GM21576 (cell line): ENCODE measurements around the gene PROC.

ENCODE experiments used
- ATAC-seq: cut with Tn5 transposase; IDR thresholded peaks from one replicate; pipeline ENCODE4 v1.9.1; 2021; ENCODE audit warnings: mild to moderate bottlenecking, moderate library complexity; ENCODE audit not compliant: unreplicated experiment

Gene PROC

GRCh38 chr2:127453392-127454171, 35.4 kb downstream of the PROC start:
- no peak for ATAC-seq

GRCh38 chr2:127454595-127455565, 36.7 kb downstream of the PROC start:
- ATAC-seq: no peak

DNA sequence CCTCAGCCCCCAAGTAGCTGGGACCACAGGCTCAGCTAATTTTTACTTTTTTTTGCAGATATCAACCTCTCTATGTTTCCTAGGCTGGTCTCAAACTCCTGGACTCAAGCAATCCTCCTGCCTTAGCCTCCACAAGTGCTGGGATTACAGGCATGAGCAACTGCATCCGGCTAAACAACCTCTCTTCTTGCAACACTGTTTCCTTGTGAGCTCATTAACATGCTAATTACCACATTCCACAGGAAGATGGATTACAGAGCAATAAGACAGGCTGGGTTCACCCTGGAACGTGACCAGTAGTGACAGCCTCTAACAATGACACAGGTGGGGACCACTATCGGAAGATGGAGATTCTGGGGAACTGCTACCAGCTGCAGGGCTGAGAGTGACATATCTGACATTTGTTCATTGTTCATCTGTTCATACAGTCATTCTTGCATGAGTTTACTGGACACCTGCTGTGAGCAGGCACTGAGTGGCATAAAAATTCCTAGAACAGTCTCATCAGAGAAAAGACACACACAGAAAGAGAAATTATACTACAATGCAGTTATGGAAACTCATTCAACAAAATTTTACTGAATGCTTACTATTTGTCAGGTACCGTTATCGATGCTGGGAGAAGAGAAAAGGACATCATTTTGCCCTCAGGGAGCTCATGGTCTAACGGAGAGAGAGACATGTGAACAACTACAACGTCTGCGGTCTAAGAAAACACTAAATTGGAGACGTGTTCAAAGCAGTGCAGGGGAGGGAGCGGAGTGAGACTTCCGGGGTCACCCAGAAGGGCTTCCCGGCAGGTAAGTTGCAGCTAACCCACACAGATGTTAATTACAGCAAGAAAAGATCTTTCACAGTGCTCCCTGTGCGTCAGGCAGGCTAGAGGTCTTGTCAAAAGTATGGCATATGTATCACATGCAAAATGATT, 37.6 kb downstream of the PROC start:
- no peak for ATAC-seq

DNA sequence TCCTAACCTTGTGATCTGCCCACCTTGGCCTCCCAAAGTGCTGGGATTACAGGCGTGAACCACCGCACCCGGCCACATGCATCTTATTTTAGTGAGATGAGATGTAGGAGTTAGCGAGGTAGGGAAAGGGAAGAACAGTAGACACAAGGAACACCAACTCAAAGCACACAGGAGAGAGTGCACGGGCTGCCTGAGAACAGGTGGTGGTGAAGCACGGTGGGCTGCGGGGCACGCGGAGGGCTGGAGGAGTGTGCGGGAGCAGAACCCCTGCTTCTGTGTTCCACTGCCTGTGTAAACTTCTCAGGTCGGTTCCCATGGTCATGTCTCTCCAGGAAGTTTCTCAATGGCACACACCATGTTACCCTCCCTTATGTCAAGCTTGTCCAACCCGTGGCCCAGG, 38.7 kb downstream of the PROC start:
- no peak for ATAC-seq

DNA sequence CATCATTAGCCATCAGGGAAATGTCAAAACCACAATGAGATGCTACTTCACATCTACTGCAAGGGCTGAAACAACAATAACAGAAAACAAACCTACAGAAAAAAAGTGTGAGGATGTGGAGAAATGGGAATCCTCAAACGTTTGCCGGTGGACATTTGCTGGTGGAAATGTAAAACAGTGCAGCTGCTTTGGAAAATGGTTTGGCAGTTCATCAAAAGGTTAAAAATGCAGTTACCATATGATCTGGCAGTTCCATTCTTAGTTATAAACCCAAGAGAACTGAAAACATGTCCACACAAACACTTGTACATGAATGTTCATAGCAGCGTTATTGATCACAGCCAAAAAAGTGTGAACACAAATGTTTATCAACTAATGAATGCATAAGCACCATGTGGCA, 44.2 kb downstream of the PROC start:
- ATAC-seq: no peak

DNA sequence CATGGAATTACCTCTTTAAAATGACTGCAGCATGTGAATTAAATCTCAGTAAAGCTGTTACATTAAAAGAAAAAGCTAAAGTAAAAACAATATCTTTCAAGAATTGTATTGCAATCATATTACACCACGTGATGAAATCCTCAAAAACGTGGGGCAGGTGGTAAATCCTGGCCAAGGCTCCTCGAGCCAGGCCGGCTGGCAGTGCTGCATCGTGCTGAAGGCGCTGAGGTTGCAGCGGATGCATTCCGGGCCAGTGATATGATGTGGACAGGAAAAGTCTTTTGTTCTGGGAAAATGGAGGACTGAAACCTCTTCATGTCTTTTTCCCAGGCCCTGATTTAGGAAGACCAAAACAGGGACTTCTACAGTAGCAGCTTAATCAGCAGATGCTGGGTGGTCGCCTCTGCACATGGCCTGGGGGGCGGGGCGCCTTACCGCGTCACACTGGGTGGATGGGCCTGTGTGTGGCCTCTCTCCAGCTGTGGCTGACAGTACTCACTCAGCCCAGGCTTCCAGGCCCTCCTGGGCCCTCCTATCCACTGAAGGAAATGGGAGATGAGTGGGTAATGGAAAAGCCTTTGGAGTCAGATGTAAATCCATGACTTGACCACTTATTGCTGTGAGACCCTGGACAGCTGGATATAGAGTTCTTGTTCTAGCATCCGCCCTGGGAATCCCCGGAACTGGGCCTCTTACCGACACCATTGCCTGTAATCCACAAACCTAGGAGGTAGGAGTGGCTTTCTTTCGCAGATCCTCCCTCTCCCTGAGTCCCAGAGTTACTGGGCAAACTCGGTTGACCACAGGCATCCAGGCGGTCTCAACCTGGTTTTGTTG, 45.1 kb downstream of the PROC start:
- ATAC-seq: no peak

GRCh38 chr2:127464470-127465257, 46.4 kb downstream of the PROC start:
- ATAC-seq: no peak

DNA sequence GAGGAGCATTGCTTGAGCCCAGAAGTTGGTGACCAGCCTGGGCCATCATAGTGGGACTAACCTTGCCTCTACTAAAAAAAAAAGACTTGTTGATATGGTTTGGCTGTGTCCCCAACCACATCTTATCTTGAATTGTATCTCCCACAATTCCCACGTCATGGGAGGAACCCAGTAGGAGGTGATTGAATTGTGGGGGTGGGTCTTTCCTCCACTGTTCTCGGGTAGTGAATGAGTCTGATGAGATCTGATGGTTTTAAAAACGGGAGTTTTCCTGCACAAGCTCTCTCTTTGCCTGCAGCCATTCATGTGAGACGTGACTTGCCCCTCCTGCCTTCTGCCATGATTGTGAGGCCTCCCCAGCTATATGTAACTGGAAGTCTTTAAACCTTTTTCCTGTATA, 47.0 kb downstream of the PROC start:
- ATAC-seq: no peak

DNA sequence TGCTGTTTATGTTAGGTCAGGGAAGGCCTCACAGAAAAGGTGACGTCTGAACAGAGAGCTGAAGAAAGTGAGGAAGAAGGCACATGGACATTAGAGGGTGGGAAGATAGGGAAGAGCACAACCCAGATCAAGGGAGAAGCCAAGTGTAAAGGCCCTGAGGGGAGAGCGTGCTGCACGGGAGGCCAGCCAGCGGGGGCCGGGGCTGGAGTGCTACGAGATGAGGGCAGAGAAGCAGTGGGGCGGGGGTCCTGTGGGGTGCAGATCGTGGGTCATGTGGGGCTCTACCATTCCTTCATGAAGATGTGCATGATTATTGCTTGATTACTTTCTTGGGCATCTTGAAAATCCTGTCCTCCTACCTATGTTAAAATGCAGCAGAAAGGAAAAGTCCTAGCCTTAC, 50.8 kb downstream of the PROC start:
- no peak for ATAC-seq

DNA sequence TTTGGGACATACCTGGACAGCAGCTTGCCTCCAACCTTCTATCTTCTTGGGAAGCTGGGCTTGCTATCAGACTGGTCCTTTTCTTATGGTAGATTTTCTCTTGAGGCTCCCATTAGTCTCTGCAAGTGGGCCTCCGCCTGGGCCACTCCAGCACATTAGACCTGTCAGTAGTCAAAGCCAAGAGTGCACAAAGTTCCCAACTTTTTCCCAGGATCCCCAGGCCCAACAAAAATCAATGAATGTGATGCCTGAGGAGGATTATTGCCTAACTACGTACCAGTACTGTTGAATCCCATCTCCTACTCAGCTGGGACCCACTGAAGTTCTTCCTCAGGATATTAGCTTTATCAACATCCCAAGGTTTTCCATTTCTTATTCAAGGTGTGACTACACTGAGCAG, 51.7 kb downstream of the PROC start:
- no peak for ATAC-seq

DNA sequence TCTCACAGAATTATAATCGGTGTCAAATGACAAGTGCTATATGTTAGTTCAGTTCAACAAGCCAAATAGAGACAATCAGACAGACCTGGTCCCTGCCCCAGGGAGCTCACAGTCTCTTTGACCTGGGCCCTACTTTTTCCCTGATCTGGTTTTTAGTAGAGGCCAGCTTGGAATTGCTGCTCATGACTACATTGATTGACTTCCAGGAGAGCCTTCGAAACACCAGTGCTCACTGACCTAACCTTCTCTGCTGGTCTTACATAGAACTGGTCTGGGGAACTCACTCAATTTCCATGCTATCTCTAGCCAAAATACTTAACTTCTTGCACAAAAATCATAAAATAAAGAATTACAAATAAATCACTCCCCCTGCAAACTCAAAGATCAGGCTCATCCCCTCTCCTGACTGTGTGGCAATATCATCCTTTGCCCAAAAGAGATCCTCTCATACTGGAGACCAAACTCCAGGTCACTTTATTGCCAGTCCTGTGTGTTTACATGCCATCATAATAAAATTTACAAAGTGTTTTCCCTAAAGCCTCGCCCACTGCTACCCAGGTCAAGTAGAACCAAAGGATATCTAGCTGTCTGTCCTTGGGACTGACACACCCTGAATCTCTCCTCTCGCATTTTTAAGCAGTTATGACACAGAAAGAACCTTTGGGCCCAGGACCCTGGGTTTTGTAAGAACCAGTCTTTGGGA, 53.2 kb downstream of the PROC start:
- ATAC-seq: no peak

DNA sequence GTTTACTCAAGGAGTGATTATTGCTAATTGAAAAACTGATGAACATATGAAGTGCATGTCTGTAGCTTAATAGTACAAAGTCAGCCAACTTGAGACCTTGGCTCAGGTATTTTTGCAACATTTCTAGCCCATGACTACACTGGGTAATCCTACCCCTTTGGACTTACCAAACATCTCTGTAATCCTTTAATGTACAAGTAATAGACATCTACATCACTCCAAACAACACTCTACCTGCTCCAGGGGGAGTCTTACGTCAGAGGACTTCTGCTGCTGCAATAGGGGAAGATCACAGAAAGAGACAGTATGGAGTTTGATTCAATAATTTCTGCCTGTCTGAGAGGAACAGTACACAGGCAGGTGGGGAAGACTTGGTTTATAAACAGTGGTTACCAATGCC, 54.0 kb downstream of the PROC start:
- ATAC-seq: no peak

- ATAC-seq: no peak
Observed at GRCh38 chr2:127475788-127476187, 57.6 kb downstream of the PROC start.
